Neural progenitor cell (in vitro differentiated cells): ENCODE data around the gene RARRES1.

Experiments
- CTCF ChIP-seq: fragments of 200-600 bp; sonication (generic); IDR thresholded peaks from 2 replicates; pipeline ENCODE4 v1.5.1; 2017; ENCODE audit warnings: antibody characterized with exemption, mild to moderate bottlenecking
- EZH2 ChIP-seq: fragments of 200-600 bp; sonication (generic); IDR thresholded peaks from 2 replicates; pipeline ENCODE4 v1.6.1; 2017; ENCODE audit warnings: antibody characterized with exemption, mild to moderate bottlenecking, moderate library complexity

DNA sequence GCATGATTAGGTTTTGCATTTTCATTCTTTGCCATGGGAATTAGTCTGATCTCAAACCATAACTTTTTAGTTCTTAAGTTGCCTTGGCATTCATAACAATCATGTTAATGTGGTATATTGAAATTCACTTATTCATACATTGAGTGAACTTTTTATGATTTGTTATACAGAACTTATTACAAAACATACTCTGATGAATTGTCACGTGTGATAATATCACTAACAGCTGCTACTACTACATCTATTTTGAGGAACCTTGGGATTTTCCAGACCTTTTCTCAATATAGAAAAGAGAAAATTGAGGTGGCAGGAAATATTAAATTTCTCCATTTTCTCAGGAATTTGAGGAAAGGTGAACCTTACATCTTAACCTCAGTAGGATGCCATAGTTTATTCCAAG lies 69.0 kb downstream of the RARRES1 start:
- TF ChIP-seq CTCF (no peak), EZH2 (no peak)
